ENCODE measurements around the gene DEFB108B. TPM values are rescaled to one million over a fixed set of nuclear protein-coding genes. Genes with fewer than 3 reads are reported as not detected.
A peak's percentile ranks its signal among the peaks of the same experiment; 100 is the strongest.
"Not testable (repeated sequence)": the region's sequence is repeated elsewhere in the genome, so short reads cannot be mapped to it uniquely, and the experiment has no call there.

DEFB108B gene
- total RNA-seq, 1 donor from 2014 or later = not detected

- peak; percentile 83 for DNase-seq (ENCODE audit: low spot score)
Measured at GRCh38 chr11:71813481-71814355, 19.3 kb upstream of the DEFB108B start.

GRCh38 chr11:71821539-71821938, 11.5 kb upstream of the DEFB108B start:
- DNase-seq (ENCODE audit: low spot score) = not testable (repeated sequence)

GRCh38 chr11:71829247-71829646, 3.8 kb upstream of the DEFB108B start:
- not testable (repeated sequence) for DNase-seq (ENCODE audit: low spot score)

GRCh38 chr11:71829686-71830085, 3.3 kb upstream of the DEFB108B start:
- DNase-seq (ENCODE audit: low spot score) = not testable (repeated sequence)

GRCh38 chr11:71842720-71843119, 9.7 kb downstream of the DEFB108B start:
- DNase-seq (ENCODE audit: low spot score) = not testable (repeated sequence)

GRCh38 chr11:71843355-71843754, 10.4 kb downstream of the DEFB108B start:
- DNase-seq (ENCODE audit: low spot score) = not testable (repeated sequence)

- DNase-seq (ENCODE audit: low spot score) = no peak
Measured at GRCh38 chr11:71843858-71844257, 10.9 kb downstream of the DEFB108B start.

- not testable (repeated sequence) for DNase-seq (ENCODE audit: low spot score)
Measured at GRCh38 chr11:71853895-71854294, 20.9 kb downstream of the DEFB108B start.

GRCh38 chr11:71855880-71856279, 22.9 kb downstream of the DEFB108B start:
- not testable (repeated sequence) for DNase-seq (ENCODE audit: low spot score)

- DNase-seq (ENCODE audit: low spot score) = not testable (repeated sequence)
Measured at GRCh38 chr11:71860835-71861234, 27.8 kb downstream of the DEFB108B start.

- not testable (repeated sequence) for DNase-seq (ENCODE audit: low spot score)
Measured at GRCh38 chr11:71863978-71864627, 31.1 kb downstream of the DEFB108B start.

- DNase-seq (ENCODE audit: low spot score) = not testable (repeated sequence)
Measured at GRCh38 chr11:71867209-71867608, 34.2 kb downstream of the DEFB108B start.

- DNase-seq (ENCODE audit: low spot score) = not testable (repeated sequence)
Measured at GRCh38 chr11:71869931-71870330, 36.9 kb downstream of the DEFB108B start.

- not testable (repeated sequence) for DNase-seq (ENCODE audit: low spot score)
Measured at GRCh38 chr11:71870661-71871060, 37.7 kb downstream of the DEFB108B start.

GRCh38 chr11:71876262-71876661, 43.3 kb downstream of the DEFB108B start:
- not testable (repeated sequence) for DNase-seq (ENCODE audit: low spot score)

GRCh38 chr11:71878059-71878458, 45.1 kb downstream of the DEFB108B start, which contains the start of gene DEFB131B:
TSS of gene DEFB131B (plus strand) at chr11:71878453. CDS start at chr11:71878453, 0 bp downstream.
- DNase-seq (ENCODE audit: low spot score) = not testable (repeated sequence)

- DNase-seq (ENCODE audit: low spot score) = not testable (repeated sequence)
Measured at GRCh38 chr11:71885806-71886205, 52.8 kb downstream of the DEFB108B start.

Other genes starting within 250 kb of the DEFB108B start
- gene DEFB131B, start 45.3 kb downstream of the DEFB108B start, total RNA-seq = not detected
- gene XNDC1N, start 95.4 kb downstream of the DEFB108B start, total RNA-seq = 16.6 TPM
- gene RNF121, start 95.8 kb downstream of the DEFB108B start, total RNA-seq = 45.2 TPM
- gene IL18BP, start 165.7 kb downstream of the DEFB108B start, total RNA-seq = 13.1 TPM
- gene NUMA1, start 247.3 kb downstream of the DEFB108B start, total RNA-seq = 264 TPM
- 22.4 TPM for gene LRRC51, start 247.7 kb downstream of the DEFB108B start, total RNA-seq

All from ureter (tissue), 1 donor.